CD4-positive, alpha-beta T cell treated with Interleukin-4 for 1 hour (primary cell): Measurements from ENCODE around the gene WFDC10A.
A peak's percentile ranks its signal among the peaks of the same experiment; 100 is the strongest.
"Not testable (repeated sequence)": the region's sequence is repeated elsewhere in the genome, so short reads cannot be mapped to it uniquely, and the experiment has no call there.

Experiments used
- DNase-seq, 2 donors: peaks; one replicate each; pipeline ENCODE4 v3.0.0-alpha.2; 2020 to 2022

Gene WFDC10A

DNA sequence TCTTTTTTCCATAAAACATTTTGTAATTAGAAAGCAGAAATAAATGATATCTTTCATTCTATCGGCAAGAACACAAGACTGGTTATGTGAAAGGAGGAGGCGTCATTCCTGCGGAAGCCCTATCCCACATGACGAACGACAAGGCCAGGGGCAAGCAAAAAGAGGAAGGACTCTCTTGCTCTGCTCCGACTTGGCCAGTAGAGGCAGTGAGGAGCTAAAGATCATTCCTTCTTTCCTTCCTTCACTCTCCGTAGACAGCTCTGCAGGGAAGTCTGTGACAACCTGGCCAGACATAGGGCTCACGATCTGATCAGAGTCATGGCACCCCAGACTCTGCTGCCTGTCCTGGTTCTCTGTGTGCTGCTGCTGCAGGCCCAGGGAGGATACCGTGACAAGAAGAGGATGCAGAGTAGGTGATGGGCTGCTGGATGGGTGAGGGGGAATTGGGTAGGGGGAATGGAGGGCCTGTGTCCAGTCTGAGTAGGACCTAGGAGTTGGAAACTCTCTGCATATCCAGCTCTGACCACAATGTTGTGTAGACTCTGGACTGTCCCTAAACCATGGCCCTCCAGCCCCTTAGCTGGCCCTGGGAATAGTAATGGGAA lies at the start of gene WFDC10A:
TSS of gene WFDC10A (plus strand) at position 244 of the 605 bp plus-strand sequence. CDS start at position 319, 75 bp downstream.
- DNase-seq, result peak; percentile 31 to 36

DNA sequence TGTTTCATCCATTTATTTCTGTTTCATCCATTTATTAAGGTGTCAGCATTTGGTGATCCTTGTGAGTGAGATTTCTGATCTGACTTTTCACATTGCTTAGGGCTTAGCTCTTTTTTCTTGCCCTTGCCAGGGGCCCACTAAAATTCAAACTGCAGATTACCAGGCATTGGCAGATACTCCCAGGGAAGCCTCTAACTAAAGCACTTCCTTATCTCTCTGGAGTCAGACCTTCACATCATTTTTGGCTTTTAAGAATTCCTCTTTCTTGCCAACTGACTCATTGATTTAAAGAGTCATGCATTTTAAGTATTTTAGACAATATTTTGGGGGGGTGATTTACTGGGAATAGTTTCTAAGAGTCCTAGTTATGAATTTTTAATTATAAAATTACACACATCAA lies 47.8 kb upstream of the WFDC10A start:
- no peak for DNase-seq

DNA sequence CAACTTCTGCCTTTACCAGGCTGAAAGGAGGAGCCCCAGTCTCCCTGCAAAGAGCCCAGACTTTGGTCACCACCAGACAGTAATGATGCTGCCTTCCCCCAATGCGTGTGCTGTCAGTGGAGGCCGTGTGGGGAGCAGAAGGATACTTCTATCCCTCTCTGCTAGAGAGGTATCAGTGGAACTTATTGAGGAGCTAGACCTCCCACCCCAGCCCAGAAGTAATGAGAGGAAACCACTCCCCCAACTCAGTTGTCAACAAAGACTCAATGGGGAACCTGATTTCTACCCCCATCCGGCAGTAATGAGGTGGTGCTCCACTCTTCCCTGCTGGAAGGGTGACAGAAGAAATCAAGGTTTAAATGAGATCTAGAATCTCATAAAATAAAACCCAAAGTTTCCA lies 46.0 kb upstream of the WFDC10A start:
- no peak for DNase-seq

DNA sequence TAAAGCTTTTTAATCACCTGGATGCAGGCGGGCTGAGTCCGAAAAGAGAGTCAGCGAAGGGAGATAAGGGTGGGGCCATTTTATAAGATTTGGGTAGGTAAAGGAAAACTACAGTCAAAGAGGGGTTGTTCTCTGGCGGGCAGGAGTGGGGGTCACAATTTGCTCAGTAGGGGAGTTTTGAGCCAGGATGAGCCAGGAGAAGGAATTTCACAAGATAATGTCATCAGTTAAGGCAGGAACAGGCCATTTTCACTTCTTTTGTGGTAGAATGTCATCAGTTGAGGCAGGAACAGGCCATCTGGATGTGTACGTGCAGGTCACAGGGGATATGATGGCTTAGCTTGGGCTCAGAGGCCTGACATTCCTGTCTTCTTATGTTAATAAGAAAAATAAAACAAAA lies 45.2 kb upstream of the WFDC10A start:
- DNase-seq, result not testable (repeated sequence)

DNA sequence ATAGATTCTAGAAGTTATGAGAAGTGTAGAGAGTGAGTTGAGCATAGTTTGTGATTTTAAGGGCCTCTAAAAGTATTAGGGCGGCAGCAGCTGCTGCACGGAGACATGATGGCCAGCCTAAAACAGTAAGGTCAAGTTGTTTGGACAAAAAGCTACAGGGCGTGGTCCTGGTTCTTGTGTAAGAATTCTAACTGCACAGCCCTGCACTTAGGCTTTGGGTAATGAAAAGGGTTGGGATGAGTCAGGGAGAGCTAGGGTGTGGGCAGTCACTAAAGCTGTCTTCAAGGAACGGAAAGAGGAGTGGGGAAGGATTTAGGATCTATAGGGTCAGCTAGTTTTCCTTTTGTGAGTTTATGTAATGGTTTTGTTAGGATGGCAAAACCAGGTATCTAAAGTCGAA lies 43.6 kb upstream of the WFDC10A start:
- not testable (repeated sequence) for DNase-seq

DNA sequence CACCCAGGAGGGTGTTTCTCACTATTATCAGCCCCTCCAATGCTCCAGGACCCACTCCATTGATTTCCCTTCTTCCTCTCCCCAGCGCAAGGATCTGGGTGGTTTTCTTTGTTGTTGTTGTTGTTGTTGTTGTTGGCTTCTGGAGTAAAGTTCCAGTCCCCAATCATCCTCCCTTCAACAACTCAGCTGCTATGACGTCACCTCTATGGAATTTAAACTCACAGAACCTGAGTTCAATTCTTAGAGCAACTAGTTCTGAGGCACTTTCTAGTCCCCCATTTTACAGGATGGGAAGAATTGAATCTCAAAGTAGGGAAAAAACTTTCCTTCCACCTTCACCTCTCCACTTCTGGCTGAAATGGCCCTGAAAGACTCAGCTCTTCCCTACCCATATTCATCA lies 40.7 kb upstream of the WFDC10A start:
- no peak for DNase-seq

DNA sequence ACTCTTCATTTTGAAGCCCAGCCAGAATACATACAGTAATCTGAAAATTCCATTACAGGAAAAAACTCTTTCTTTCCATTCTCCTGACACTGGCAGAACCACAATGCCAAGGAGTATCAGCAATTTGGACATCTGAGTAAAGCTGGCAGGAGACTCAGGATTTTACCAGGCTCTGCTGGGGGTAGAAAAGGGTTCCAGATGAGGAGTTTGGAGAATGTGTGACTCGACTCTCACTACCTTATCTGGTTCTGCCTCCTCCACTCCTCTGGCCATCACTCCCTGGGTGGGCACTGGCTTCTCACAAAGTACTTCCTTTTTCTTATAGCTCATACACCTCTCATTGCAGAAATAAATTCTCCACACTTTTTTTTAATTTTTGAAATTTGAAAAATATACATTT lies 39.8 kb upstream of the WFDC10A start:
- no peak for DNase-seq

DNA sequence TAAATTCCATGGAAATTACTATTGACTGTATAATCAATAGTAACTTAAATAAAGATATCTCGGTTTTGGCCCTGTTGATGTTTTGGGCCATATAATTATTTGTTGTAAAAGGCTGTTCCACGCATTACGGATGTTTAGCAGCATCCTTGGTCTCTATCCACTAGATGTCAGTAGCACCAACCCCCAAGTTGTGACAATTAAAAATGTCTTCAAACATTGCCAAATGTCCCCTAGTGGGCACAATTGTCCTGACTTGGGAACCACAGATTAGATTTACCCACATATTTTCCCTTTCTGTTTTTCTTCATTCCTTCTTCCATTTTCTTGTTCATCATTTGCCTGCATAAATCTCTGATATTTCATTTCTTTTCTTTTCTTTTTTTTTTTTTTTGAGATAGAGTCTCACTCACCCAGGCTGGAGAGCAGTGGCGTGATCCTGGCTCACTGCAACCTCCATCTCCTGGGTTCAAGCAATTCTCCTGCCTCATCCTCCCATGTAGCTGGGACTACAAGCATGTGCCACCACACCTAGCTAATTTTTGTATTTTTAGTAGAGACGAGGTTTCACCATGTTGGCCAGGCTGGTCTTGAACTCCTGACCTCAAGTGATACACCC lies 36.9 kb upstream of the WFDC10A start:
- peak; percentile 12 to 37 for DNase-seq

DNA sequence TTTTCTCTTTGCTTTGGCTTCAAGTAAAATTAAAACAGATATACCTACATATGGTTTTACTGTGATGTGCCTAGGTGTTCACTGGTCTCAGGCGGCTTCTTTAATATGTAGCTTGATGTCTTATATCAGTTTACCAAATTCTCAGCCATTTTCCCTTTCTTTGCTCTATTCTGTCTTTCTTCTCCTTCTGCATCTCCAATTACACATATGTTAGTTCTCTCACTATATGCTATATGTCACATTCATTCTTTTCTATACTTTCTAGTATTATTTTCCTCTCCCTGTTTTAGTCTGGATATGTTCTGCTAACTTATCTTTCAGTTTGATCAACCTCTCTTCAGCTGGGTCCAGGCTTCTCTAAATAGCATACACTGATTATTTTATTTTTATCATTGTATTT lies 36.0 kb upstream of the WFDC10A start:
- DNase-seq, result no peak

DNA sequence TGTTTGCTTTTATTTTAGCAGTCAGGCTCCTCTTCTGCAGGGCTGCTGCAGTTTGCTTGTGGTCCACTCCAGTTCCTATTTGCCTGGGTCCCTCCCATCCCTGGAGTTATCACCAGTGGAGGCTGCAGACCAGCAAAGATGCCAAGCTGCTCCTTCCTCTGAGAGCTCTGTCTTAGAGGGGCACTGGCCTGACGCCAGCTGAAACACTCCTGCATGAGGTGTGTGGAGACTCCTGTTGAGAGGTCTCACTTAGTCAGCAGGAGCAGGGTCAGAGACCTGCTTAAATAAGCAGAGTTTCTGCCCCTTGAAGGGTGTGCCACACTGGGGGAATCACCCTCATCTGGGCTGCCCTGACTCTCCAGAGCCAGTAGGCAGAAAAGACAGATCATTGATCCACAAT lies 34.3 kb upstream of the WFDC10A start:
- DNase-seq, result no peak

DNA sequence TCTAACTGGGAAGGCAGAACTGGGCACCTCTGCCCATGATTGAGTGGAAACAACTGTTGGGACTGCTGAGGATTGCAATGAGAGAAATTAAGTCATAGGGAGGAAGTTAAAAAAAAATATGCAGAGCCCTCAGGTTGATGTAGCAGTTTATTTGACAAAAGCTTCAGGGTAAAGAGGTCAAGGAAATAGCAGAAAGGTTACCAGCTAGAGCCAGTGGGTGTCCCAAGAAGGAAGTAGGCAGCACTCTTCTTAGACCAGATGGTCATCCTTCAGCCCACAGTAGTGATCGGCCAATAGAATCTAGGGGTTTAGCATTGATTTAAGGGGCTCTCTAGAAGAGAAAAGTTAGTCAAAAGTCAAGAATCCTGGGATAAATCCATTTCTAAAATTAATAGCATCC lies 21.7 kb upstream of the WFDC10A start:
- no peak for DNase-seq

DNA sequence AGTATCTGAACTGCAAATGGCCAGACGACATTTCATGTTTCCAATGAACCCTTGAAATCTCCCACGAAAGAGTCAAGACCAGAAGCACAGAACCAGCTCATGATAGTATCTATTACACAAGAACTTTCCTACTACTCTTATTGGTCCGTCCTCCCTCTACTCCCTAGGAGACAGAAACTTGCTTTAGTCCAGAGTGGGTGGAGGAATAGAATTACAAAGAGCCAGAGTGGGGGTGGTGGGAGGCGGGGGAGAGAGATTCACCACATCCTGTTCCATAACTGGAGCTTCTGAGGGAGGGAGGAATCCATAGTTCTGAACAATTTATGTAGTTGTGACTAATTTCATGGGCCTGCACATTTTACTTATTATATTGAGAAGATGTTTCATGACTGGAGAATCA lies 18.5 kb upstream of the WFDC10A start:
- DNase-seq, result no peak

DNA sequence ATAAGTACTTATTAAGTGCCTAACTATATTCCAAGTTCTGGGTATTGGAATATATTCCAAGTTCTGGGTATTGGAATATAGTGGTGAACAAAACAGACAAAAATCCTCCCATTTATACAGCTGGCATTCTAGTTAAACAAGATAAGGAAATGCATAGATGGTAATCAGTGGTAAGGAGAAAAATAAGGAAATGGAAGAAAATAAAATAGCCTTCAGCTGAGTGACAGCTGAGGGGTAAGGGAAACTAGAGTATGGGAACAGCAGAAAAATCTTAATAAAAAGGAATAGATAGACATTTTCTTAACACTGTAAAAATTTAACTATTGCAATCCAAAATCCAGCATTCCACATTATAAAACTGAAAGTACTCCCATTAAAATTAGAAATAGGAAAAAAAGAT lies 17.2 kb upstream of the WFDC10A start:
- no peak for DNase-seq

DNA sequence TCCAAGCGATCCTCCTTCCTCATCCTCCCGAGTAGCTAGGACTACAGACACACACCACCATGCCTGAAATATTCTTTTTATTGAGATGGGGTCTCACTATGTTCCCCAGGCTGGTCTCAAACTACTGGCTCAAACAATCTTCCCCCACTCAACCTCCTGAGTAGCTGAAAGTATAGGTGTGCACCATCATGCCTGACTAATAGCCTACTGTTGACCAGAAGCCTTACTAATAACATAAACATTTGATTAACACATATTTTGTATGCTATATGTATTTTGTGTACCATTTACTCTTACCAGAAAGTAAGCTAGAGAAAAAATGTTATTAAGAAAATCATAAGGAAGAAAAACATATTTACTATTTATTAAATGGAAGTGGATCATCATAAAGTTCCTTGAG lies 11.9 kb upstream of the WFDC10A start:
- DNase-seq, result no peak

DNA sequence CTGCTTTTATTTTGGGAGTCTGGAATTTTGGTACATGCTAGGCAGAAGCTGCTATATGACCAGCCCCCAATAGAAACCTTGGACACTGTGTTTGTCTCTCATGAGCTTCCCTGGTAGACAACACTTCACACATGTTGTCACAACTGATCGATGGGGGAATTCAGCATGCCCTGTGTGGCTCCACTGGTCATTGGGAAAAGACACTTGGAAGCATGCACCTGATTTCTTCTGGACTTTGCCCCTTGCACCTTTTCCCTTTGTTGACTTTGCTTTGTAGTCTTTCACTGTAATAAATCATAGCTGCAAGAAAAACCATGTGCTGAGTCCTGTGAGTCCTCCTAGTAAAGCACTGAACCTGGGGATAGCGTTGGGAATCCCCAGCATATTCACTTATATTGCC lies 7.9 kb upstream of the WFDC10A start:
- no peak for DNase-seq

DNA sequence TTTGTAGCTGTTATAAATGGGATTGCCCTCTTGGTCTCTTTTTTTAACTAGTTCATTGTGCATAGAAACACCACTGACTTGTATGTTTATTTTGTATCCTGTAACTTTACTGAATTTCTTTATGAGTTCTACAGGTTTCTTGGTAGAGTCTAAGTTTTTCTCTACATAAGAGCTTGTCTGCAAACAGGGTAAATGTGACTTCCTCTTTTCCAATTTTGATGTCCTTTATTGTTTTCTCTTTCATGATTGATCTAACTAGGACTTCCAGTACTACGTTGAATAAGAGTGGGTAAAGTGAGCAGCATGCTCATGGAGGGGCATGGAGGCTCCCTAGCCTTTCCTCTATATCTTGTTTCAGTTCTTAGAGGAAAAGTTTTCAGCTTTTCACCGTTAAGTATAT lies 3.0 kb upstream of the WFDC10A start:
- no peak for DNase-seq

DNA sequence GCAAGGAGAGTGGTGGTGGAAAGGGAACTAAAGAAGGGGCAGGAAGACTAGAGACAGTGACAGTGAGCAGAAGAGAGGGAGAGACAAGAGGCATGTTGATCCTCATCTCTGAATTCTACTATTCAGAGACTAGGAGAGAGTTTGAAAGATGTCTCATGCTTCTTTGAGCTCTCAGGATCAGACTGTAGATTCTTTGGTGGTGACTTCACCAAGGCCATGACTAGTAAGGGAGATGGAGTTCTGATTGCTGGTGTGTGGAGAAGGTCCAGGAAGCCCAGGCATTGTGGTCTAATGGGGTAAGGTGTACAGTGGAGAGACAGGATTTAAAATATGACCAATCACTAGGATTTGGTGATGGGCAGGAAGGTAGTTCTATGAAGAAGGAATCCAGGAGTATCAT lies 832 bp downstream of the WFDC10A start:
- no peak for DNase-seq

DNA sequence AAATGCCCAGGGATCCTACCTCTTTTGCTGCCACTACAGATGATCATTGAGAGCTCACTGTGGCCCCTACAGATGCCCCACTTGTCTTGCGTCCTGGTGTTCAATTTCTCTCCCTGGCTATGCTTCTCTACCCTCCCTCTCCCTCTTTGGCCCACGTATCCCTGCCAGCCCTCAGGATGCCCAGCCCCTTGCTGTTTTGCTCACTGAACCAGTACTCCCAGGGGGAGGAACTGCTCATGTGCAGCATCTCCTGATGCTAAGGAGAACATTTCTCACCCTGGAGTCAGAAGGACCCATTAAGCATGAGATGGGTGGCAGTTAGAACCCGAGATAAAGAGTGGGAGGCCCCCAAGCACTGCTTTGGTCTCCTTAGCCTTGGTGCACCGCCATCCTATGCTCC lies 1.6 kb downstream of the WFDC10A start, which contains the start of gene WFDC9:
TSS of gene WFDC9 (minus strand) at position 101 of the 400 bp plus-strand sequence. CDS start 21,103 bp downstream, outside the sequence.
- DNase-seq, result no peak

DNA sequence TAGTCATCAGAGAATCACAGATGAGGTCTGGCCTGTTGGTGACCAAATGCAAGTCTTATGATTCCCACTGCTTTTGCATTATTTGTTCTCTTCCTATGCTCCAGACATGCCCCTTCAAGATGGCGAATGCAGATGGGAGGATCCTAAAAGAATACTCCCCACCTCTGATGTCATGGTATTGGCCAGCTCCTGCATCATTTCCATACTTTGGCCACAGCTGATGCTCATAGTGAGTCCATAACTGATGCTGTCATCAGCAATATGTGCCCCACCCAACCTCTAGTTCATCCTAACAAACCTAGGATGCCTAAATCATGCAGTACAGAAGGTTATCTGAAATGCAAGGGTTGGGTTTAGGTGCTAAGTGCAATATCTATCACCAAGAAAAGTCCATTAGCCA lies 7.0 kb downstream of the WFDC10A start:
- DNase-seq, result no peak

DNA sequence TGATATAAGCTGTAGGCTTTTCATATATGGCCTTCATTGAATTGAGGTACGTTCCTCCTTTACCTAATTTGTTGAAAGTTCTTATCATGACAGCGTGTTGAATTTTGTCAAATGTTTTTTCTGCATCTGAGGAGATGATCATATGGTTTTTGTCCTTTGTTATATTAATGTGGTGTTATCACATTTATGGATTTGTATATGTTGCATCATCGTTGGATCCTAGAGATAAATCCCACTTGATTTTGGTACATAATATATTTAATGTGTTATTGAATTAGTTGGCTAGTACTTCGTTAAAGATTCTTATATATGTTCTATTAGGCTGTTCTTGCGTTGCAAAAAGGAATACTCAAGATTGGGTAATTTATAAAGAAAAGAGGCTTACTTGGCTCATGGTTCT lies 10.1 kb downstream of the WFDC10A start:
- DNase-seq, result no peak

DNA sequence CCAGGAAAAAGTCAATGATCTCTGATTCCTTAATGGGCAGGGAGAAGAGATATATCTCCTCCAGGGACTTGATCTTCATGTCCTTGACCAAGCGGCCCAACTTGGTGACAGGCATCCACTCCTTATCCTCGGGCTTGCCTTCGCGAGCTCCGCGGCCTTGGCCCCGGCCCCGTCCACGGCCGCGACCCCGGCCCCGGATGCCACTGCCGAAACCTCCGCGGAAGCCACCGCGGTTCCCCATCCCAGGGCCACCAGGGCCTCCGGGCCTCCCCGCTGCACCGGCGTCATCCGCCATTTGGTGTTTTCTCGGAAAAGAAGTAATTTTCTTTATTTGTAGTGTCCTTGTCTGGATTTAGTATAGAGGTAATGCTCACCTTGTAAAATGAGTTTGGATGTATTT lies 11.5 kb downstream of the WFDC10A start:
- DNase-seq, result not testable (repeated sequence)

DNA sequence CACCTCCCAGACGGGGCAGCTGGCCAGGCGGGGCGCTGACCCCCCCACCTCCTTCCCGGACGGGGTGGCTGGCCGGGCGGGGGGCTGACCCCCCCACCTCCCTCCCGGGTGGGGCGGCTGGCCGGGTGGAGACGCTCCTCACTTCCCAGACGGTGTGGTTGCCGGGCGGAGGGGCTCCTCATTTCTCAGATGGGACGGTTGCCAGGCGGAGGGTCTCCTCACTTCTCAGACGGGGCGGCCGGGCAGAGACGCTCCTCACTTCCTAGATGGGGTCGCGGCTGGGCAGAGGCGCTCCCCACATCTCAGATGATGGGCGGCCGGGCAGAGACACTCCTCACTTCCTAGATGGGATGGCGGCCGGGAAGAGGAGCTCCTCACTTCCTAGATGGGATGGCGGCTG lies 16.3 kb downstream of the WFDC10A start:
- DNase-seq, result not testable (repeated sequence)

DNA sequence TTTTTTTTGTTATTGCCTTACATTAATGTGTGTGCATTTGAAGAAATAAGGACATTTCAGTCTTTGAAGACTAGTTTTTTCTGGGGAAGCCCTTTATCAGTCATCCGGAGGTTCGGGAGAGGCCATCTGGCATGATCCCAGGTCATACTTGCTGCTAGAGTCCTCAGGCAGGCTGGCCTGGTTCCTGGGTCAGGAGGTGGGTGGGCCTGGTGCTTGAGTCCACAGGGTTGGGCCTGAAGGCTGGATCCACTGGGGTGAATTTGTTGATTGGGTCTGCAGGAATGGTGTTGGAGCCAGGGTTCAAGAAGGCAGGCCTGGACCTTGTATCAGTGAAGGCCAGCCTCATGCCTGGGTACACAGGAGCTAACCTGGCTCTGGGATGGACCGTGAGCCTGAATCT lies 17.3 kb downstream of the WFDC10A start:
- DNase-seq, result no peak

DNA sequence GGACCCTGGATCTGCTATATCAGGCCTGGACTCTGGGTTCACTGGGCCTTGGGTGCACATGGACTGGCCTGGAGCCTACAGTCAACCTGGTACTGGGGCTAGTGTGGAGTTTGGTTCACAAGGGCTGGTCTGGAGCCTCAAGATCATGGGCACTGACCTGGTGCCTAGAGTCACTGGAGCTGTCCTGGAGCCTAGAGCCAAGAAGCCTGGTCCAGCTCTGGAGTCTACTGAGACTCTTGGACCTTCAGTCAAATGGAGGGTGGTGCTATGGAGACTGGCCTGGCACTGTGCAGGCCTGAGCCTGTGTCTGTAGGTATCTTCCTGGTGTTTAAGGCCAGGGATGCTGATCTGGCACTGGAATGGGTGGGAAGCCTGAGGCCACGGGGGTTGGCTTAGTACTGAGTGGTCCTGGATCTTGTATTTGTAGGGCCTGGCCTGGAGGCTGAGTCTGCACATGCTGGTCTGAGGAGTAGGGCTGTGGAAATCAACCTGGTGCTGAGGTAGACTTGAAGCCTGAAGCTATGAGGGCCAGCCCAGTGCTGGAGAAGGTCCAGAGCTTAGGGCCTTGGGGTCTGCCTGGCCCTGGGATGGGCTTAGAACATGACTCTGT lies 18.0 kb downstream of the WFDC10A start:
- DNase-seq, result no peak
